EH (cell line): ENCODE data around the gene TRPM2.

Source experiments
- DNase-seq: peaks from one replicate; pipeline ENCODE4 v3.0.0-alpha.2; 2015; ENCODE audit warnings: low read depth

The TRPM2 gene

DNA sequence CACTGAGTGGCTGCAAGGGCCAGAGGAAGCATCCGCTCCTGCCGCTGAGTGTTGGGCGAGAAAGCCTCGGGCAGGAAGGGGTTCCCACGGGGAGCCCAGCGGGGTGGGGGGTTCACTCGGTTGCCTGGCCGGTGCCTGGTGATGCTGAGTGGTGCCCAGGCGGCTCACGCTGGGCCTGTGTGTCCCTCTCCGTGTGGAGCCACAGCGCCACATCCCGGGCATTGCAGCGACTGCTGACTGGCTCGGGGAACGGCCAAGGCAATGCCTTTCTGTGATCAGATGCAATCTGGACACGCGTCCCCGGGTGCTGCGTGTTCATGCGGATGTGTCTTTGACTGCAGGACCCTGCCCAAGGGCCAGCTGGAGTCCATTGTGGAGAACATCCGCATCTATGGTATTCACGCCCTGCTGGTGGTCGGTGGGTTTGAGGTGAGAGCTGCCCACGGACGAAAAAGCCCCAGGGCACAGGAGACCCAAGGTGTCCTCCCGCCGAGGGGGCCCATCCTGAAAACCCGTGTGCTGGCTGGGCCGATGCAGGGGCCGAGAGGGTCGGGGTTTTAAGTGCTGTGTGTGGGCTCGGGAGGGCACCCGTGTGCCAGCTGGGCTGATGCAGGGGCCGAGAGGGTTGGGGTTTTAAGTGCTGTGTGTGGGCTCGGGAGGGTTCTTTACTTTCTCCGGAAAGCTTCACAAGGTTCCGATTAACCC lies 30.6 kb upstream of the TRPM2 start:
- DNase-seq, result no peak

DNA sequence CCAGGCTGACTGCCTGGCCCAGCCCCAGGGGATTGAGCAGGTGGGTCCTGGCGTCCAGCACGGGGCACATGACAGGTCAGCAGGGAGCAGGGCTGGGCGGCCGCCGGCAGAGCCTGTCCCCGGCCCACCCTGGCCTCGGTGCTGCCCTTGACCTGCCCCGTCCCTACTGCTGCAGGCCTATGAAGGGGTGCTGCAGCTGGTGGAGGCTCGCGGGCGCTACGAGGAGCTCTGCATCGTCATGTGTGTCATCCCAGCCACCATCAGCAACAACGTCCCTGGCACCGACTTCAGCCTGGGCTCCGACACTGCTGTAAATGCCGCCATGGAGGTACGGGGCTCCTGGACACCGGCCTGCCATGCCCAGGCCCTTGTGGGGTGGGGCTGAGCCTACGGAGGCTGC lies 29.8 kb upstream of the TRPM2 start:
- no peak for DNase-seq

DNA sequence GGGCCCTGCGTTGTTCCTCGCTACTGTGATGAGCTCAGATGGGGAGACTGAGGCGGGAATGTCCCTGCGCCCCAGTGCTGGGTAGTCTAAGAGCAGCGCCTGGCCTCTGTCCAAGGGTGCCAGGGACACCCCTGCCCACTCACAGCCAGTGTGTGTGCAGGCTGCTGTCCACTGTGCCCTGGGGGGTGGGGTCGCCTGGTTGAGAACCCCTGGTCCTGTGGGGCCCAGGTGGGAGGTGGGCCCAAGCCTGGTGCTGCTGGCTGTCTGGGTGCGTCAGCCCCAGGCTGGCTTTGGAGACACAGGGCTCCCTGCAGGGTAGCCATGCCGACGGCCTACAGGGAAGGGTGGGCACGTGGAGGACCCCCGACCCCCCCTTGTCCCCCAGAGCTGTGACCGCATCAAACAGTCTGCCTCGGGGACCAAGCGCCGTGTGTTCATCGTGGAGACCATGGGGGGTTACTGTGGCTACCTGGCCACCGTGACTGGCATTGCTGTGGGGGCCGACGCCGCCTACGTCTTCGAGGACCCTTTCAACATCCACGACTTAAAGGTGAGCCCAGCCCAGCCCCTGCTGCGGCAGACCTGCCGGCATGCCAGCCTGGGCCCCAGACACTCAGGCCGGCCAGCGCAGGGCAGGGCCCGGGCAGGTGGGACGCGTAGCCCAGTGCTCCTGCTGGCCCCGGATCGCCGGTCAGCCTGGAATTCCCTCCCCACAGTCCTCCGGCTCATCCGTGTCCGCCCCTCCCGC lies 29.1 kb upstream of the TRPM2 start:
- DNase-seq, result no peak

DNA sequence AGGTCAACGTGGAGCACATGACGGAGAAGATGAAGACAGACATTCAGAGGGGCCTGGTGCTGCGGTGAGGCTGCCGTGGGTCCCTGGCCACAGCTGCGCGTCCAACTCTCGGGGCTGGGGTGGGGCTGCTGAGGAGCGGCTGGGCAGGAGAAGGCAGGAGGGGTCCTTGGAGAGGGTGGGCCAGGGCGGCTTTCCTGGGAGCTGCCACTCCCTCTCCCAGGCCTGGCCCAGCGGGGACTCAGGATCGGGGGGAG lies 28.6 kb upstream of the TRPM2 start:
- DNase-seq, result no peak

DNA sequence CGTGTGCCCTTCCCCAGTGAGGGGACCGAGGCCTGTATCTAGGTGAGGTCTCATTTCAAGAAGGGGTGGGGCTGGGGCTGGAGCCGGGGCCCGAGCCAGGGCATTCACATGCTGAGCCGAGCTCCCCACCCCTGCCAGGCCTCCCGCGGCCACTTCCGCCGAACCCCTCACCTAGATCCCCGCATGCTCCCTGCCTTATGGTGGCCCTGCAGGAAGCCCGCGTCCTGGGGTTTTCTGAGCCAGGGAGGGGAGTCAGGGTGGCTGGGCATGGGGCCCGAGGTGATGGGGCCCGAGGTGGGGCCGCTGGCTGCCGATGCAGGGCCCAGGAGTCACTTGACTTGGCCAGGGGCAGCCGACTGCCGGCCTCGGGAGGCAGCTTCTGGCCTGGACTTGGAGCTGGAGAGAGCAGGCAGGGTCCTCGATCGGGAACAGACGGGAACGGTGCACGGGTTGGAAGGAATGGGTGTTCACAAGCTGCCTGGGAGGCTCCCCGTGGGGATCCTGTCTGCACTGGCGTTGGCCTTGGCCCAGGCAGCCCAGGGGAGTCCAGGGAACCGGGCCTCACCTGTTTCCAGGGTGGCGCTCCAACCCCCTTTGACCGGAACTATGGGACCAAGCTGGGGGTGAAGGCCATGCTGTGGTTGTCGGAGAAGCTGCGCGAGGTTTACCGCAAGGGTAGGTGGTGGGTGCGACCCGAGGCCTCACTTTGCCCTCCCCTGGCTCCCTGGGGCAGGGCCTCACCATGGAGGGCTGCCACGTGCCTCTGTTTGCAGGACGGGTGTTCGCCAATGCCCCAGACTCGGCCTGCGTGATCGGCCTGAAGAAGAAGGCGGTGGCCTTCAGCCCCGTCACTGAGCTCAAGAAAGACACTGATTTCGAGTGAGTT lies 27.8 kb upstream of the TRPM2 start:
- DNase-seq, result no peak

DNA sequence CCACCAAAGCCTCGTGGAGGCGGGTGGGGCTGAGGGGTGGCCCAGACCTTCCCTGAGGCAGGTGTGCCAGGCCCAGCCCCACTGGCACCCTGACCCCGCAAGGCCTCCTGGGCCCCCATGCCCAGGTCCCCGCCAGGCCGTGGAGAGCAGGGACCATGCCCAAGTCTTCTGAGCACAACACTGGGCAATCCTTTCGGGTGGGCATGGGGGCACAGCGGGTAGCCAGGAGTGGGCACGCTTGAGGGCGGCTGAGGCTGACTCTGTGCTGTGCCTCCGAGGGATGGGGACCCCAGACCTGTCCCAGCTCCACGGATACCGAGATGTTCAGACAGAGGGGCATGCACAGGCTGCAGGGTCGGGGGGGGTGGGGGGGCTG lies 27.2 kb upstream of the TRPM2 start:
- no peak for DNase-seq

DNA sequence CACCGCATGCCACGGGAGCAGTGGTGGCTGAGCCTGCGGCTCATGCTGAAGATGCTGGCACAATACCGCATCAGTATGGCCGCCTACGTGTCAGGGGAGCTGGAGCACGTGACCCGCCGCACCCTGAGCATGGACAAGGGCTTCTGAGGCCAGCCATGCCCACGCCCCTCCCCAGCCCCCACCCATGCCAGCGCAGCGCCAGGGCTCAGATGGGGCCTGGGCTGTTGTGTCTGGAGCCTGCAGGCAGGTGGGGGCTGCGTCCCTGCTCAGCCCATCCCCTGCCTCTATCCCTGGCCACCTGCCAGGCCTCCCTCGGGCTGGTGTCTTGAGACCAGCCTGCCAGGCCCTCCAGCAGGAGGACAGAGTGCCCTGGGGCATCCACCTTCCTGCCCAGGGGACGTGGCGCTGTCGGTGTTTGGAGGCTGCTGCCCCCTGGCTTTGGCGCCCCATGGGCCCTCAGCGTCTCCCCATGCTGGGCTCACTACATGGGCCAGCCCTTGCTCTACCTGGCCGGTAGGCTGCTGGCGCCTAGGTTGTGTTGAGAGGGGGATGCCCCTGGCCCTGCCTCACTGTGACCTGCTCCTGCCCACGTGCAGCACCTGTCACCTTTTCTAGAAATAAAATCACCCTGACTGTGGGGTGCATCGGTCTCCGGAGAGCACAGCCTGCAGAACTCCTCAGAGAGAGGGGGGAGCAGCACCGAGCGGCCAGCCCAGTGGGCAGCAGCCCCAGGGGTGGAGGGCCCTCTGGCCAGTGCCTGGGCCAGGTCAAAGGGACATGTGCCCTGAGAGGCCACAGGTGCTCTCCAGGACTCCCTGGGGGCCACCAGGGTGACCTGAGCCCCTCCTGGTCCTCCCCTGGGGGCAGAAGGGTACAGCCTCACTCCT lies 26.5 kb upstream of the TRPM2 start:
- DNase-seq, result no peak

DNA sequence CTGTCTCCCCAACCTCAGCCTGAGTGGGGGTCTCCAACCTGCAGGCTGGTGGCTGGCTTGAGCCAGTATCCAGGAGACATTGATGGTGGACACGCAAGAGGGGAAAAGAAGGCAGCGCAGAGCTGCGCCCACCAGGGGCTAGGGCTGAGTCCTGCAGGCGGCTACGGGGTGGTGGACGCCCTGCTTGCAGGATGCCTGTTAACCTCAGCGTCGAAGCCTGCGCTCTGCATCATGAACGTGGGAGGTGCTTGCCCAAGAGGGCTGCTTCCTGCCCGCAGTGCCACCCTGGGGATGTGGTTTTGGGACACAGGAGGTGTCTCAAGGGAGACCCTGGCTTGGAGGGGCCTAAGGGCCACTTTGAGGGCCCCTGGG lies 25.8 kb upstream of the TRPM2 start:
- no peak for DNase-seq

DNA sequence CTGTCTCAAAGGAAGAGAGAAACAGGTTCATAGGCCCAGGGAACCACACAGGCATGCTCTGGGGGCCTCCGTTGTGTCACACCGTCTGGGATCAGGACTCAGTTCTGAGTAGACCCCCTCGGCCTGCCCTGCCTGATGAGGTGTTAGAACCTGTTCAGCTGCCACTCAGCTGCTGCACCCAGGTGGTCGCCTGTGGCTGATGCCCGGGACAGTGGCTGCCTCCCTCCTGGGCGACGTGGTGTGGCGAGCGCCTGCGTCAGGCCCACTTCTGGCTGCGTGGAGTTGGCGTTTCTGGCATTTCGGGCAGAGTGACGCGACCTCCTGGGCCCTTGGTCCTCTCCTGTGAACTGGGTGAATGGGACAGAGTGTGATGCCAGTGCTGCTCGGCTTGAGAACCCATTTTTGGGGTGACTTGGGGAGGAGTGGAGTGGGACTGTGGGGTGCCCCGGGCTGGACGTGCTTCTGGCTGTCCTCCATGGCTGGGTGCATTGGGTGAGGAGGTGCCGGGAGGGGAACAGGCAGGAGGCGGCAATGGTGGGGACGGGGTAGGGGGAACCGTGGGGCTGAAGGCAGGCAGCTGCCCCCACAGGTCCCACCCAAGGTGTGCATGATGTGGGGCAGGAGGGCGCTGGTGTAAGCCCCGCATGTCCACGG lies 25.1 kb upstream of the TRPM2 start:
- DNase-seq, result no peak

DNA sequence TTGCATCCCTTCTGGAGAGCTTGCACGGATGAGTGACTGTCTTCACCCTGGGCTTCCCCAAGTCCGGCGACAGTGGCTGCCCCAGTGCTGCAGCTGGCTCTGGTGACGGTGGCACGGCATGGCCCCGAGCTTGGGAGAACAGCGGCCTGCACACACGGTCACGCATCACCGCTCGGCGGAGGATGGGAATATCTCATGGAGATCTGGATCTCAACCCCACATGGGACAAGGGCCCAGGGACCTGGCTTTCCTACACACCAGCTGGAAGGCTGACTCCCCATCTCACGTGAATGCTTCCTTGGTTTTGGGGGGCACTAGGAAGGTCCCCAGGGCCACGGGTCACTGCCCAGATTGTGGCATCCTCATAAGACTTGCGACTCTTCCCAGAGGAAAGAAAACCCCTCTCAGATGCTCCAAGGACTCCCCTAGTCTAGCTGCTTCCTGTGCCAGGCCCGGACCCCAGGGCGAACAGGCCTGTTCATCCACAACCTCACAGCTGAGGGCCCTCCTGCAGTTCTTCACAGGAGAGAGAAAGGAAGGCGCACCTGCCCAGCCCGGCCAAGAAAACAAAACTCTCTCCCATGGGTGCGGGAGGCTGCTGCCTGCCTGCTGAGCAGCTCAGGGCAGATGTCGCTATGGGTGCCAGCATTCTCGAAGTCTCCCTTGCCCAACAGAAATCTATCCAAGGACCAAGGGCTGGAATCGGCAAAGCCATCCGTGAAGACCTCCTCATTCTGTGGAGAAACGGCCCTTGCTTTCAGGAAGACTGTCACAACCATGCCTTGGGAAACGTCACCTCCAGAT lies 24.1 kb upstream of the TRPM2 start:
- DNase-seq, result no peak

DNA sequence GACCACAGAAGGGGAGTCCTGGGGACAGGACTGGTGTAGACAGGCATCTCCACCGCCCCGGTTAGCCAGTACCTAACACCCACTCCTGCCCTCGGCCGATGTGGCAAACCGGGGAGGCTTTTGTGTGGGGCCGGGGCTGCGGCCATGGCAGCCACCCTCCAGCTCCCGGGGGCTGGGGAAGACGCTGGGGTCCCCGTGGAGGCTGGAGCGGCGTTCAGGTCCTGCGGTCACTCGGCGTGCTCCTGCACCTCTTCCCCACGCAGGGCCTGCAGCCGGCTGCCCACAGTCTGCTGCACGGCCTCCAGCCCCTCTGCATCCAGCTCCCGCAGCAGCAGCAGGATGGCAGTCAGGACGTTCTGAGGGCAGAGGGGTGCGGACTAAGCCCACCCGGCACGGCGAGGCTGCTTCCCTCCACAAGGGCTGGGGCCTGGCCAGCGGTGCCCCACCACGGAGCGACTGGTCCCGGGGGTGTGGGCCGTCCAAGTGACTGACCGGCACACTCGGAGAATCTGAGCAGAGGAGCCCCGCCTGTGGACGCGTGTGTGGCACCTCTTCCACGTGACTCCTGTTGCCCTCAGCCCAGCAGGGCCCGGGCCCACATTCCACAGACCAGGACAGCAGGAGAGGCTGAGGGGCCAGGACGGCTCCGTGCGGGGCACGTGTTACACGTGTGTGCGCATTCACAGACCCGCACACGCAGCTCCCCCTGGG lies 23.3 kb upstream of the TRPM2 start:
- no peak for DNase-seq

DNA sequence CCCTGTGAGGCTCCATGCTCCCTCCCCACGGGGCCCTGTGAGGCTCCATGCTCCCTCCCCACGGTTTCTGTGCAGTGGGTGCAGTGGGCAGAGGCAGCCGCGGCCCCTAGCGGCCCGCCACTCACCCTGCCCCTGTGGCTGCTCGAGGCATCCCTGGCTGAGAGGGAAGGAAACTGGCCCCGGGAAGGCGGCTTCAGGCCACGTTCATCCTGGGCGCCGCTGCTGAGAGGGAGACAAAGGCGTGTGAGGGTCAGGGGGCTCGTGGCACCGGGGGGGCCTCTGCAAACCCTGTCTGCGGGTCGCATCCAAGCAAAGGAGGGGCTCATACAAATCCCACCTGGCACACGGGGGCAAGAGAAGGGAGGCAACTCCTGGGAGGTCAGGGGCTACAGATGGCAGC lies 22.7 kb upstream of the TRPM2 start:
- DNase-seq, result no peak

DNA sequence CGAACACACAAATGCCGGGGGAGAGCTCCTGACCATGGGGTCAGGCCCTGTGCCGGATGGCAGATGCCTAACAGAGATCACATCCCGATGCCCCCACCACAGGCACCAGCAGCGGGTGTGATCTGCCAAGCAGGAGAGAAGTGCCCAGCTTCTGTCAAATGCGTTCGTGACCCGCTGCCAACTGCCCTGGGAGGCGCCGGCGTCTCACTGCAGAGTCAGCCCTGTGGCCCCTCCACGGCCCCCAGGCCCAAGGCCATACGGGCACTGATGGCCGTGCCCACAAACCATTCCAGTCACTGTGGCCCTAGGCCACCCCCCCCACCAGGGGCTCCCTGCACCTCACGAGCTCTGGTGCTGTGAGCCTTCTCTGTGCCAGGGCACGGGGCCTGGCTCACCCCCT lies 22.2 kb upstream of the TRPM2 start:
- DNase-seq, result no peak

DNA sequence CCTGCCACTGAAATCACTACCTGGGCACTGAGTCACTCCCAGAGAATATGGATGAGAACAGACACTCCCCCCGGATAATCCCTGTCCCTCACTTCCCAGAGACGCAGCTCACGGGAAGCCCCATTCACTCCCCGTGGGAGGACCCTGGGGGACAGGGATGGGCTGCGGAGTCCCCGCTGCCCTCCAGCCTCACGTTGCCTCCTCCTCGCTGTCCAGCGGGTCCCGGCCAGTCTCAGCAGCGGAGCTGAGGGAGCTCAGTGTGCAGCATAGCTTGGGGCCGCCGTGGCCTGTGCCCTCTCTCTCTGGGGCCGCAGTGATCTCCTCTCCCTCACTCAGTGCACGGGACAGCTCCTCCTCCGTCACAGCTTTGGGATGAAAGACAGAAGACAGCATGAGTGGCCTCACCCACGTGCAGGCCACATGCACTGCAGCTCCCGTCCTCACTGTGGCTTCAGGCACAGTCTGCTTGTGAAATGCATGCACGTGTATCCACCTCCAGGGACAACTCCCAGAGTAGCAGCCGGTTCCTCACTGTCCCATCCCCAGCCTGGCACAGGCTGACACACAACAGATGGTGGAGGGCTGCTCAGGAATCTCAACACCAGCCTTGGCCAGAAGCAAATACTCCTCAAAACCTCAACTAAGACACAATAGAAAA lies 21.6 kb upstream of the TRPM2 start:
- DNase-seq, result peak; percentile 35

DNA sequence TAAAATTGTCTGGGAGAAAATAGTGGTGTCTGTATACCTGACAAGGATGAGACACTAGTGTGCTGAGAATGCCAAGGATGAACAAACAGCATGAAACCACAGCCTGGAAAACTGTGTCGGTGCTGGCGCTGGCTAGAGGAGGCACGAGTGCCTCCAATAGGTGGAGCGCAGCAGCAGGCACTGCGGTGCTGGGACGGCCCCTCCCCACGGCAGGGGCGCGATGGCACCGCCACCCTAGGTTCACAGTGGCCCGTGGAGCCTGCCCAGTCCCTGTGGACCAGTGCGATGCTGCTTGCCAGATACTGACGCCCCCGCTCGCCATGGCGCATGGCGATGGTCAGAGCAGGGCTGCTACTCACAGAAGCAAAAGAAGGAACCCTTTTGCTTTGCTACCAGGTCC lies 21.0 kb upstream of the TRPM2 start:
- DNase-seq, result no peak

DNA sequence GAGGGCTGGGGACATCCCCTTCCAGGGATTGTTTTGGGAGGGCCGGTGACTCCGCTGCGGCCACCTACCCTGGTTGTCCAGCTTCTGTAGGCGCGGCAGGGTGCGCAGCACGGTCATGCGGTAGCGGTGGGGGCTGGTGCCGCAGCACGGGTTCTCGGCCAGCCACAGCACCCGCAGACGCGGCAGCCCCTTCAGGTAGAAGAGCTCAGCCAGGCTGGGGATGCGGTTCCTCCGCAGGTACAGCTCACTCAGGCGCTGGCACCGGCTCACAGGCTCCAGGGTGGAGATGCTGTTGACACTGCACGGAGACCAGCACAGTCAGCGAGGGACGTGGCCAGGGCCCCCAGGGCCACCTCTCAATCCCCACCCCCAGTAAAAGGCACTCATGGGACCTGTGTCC lies 20.5 kb upstream of the TRPM2 start:
- no peak for DNase-seq

DNA sequence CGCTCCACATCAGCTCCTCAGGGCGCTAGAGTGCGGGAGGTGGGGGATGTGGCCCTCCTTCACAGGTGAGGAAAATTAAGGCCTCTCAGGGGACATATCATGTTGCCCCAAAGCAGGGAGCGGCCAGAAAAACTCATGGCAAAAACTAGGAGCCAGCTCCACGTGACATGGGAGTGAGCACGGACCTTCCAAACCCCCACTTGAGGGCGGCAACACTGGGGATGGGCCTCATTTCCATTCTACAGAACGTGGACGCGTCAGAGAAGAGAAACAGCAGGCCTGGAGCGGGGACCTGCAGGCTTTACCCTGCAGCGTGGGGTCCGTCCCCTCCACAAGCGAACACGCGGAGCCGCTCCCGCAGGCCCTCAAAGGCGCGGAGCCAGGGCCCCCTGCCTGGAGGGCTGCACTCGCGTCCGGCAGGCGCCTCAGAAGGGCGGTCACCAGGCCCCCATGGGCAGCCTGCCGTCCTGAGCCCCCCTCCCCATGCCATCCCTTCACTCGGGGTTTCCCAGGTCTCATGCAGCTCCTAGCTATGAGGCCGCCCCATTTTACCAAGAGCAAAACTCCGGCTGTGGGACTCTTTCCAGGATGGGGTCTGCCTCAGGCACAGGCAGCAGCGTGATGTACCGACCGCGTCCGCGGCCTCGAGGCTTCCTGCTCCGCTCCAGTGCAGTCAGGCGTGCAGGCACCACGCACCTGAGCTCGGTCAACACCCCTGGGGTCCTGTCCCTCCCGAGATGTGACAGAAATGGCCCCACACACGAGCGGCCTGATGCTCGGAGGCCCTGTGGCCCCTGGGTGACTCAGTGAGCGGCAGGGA lies 19.7 kb upstream of the TRPM2 start:
- no peak for DNase-seq

DNA sequence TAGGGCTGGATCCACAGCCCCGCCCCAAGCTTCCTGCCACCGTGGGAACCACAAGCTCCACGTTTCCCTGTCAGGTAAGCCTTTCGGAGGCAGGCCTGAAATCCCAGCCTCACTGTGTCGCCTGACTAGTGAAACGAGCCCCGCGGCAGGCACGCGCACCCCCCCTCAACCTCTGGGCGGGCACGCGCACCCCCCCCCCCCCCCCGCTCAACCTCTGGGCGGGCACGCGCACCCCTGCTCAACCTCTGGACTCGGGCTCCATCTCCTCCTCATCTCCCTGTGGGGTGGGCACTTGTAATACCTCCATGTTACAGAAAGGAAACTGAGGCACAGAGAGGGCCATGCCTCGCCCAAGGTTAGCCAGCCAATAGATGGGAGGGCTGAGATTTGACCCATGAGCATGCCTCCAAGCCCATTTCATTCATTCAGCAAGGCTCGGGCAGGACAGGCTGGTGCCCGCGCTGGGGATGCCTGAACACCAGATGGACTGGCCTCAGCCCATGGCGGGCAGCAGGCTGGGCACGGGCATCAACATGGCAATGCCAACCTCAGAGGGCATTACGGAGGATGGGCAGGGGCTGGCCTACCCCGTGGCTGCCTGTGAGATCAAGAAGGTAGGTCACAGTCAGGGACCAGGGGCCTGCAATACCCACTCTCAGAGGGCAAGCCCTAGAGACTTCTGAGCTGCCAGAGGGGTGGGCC lies 18.9 kb upstream of the TRPM2 start:
- DNase-seq, result no peak
